ENCODE data around the gene RILPL1.
A peak's percentile ranks its signal among the peaks of the same experiment; 100 is the strongest.
"Not testable (repeated sequence)": the region's sequence is repeated elsewhere in the genome, so short reads cannot be mapped to it uniquely, and the experiment has no call there.

The RILPL1 gene

GRCh38 chr12:123533672-123534643 lies at the start of gene RILPL1:
TSS of gene RILPL1 (minus strand) at chr12:123533719. CDS start at chr12:123533482, 237 bp downstream.
- peak; percentile 60 for DNase-seq (ENCODE audit: low spot score)

GRCh38 chr12:123580772-123581171 lies 47.3 kb upstream of the RILPL1 start:
- peak; percentile 27 for DNase-seq (ENCODE audit: low spot score)

GRCh38 chr12:123578829-123579228 lies 45.3 kb upstream of the RILPL1 start:
- not testable (repeated sequence) for DNase-seq (ENCODE audit: low spot score)

GRCh38 chr12:123578243-123578642 lies 44.7 kb upstream of the RILPL1 start:
- no peak for DNase-seq (ENCODE audit: low spot score)

- DNase-seq (ENCODE audit: low spot score): no peak
Measured at GRCh38 chr12:123576611-123577010, 43.1 kb upstream of the RILPL1 start.

- DNase-seq (ENCODE audit: low spot score): no peak
Measured at GRCh38 chr12:123573870-123574269, 40.4 kb upstream of the RILPL1 start.

GRCh38 chr12:123572391-123572790 lies 38.9 kb upstream of the RILPL1 start:
- DNase-seq (ENCODE audit: low spot score): no peak

- peak; percentile 58 for DNase-seq (ENCODE audit: low spot score)
Measured at GRCh38 chr12:123571343-123571813, 37.9 kb upstream of the RILPL1 start.

- DNase-seq (ENCODE audit: low spot score): no peak
Measured at GRCh38 chr12:123559468-123559867, 25.9 kb upstream of the RILPL1 start.

GRCh38 chr12:123558487-123558886 lies 25.0 kb upstream of the RILPL1 start:
- DNase-seq (ENCODE audit: low spot score): not testable (repeated sequence)

- not testable (repeated sequence) for DNase-seq (ENCODE audit: low spot score)
Measured at GRCh38 chr12:123554843-123555242, 21.3 kb upstream of the RILPL1 start.

GRCh38 chr12:123554136-123554535 lies 20.6 kb upstream of the RILPL1 start:
- DNase-seq (ENCODE audit: low spot score): not testable (repeated sequence)

GRCh38 chr12:123550700-123551099 lies 17.2 kb upstream of the RILPL1 start:
- DNase-seq (ENCODE audit: low spot score): no peak

GRCh38 chr12:123548107-123548506 lies 14.6 kb upstream of the RILPL1 start:
- DNase-seq (ENCODE audit: low spot score): no peak

- DNase-seq (ENCODE audit: low spot score): peak; percentile 23
Measured at GRCh38 chr12:123546281-123546680, 12.8 kb upstream of the RILPL1 start.

GRCh38 chr12:123543541-123543940 lies 10.0 kb upstream of the RILPL1 start:
- DNase-seq (ENCODE audit: low spot score): no peak

GRCh38 chr12:123540899-123541662 lies 7.6 kb upstream of the RILPL1 start:
- no peak for DNase-seq (ENCODE audit: low spot score)

- DNase-seq (ENCODE audit: low spot score): peak; percentile 20
Measured at GRCh38 chr12:123535952-123536351, 2.4 kb upstream of the RILPL1 start.

GRCh38 chr12:123532808-123533649 lies 490 bp downstream of the RILPL1 start:
- DNase-seq (ENCODE audit: low spot score): peak; percentile 60

GRCh38 chr12:123532019-123532418 lies 1.5 kb downstream of the RILPL1 start:
- DNase-seq (ENCODE audit: low spot score): no peak

GRCh38 chr12:123531091-123531490 lies 2.4 kb downstream of the RILPL1 start:
- no peak for DNase-seq (ENCODE audit: low spot score)

- peak; percentile 28 for DNase-seq (ENCODE audit: low spot score)
Measured at GRCh38 chr12:123530668-123531067, 2.9 kb downstream of the RILPL1 start.
